Stimulated activated CD4-positive, alpha-beta T cell treated with anti-CD3 and anti-CD28 coated beads, Interleukin-12 subunit alpha, Interleukin-12 subunit beta, amount 100 ng/mL, for 4 hours (primary cell): ENCODE results near the gene VCY.
"Not testable (repeated sequence)": the region's sequence is repeated elsewhere in the genome, so short reads cannot be mapped to it uniquely, and the experiment has no call there.

Experiments
- DNase-seq: peaks from one replicate; pipeline ENCODE4 v3.0.0-alpha.2; 2020

VCY gene

GRCh38 chrY:13986373-13986772, at the start of gene VCY:
TSS of gene VCY (minus strand) at chrY:13986473. CDS start at chrY:13986440, 33 bp downstream.
- not testable (repeated sequence) for DNase-seq

GRCh38 chrY:14030395-14030794, 44.1 kb upstream of the VCY start:
- DNase-seq: not testable (repeated sequence)

GRCh38 chrY:14011916-14012315, 25.6 kb upstream of the VCY start:
- DNase-seq: not testable (repeated sequence)

GRCh38 chrY:13942406-13942805, 43.9 kb downstream of the VCY start:
- not testable (repeated sequence) for DNase-seq
